ENCODE measurements around the gene MTERF2.
A peak's percentile ranks its signal among the peaks of the same experiment; 100 is the strongest.
"Not testable (repeated sequence)": the region's sequence is repeated elsewhere in the genome, so short reads cannot be mapped to it uniquely, and the experiment has no call there.

MTERF2 gene, protein sequence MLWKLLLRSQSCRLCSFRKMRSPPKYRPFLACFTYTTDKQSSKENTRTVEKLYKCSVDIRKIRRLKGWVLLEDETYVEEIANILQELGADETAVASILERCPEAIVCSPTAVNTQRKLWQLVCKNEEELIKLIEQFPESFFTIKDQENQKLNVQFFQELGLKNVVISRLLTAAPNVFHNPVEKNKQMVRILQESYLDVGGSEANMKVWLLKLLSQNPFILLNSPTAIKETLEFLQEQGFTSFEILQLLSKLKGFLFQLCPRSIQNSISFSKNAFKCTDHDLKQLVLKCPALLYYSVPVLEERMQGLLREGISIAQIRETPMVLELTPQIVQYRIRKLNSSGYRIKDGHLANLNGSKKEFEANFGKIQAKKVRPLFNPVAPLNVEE

DNA sequence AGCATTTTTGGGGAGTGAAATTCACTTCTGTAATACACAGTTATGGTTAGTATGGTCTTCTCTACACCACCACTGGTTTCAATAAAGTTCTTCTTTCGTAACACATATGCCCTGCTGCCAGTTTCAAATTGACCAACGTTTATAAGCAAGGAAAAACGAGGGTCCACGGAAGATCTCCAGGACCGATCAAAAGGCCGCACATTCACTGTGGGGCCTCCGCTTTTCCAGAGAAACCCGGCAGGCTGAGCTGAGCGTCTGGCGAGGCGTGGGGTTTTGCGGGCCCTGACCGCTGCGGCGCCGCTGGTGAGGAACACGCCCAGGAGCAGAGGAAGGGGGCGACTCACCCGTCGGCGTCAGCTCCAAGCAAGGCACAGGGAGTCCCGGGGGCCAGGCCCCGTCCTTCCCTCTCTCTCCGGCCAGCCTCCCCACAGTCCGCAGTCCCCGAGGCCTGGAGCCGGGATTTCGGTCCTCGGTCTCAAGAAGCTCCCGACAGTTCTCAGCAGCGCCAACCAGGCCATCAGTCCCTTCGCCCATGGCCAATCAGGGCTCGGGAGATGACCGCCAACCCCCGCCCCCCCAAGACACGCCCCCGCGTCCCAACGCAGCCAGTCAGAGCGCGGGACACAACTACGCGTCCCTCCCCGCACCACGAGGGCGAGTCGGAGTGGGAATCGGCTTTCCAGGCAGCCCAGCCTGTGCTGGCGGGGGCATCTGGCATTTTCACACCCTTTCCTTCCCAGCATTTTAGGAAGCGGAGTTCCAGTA lies at the start of gene MTERF2:
MTERF2 (minus strand) TSS at position 522 of the 765 bp plus-strand sequence. CDS start 8,432 bp downstream, outside the sequence.
- DNase-seq, result peak; percentile 96

DNA sequence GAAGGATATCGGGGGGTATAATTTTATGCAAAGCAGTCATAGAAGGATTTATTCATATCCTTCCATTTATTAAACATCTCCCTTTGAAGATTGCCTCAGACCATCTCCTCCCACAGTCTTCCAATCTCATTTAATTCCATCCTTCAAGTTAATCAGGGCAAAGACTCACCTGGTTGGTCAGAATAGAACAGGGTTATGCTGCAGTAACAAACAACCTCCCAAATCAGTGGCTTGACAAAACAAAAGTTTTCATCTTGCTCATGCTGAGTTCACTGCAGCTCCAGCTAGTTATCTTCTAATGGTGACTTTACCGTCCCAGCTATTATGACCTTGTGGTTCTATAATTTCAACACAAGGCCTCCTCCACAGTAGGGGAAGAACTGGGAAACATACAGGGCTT lies 48.8 kb upstream of the MTERF2 start:
- no peak for DNase-seq

DNA sequence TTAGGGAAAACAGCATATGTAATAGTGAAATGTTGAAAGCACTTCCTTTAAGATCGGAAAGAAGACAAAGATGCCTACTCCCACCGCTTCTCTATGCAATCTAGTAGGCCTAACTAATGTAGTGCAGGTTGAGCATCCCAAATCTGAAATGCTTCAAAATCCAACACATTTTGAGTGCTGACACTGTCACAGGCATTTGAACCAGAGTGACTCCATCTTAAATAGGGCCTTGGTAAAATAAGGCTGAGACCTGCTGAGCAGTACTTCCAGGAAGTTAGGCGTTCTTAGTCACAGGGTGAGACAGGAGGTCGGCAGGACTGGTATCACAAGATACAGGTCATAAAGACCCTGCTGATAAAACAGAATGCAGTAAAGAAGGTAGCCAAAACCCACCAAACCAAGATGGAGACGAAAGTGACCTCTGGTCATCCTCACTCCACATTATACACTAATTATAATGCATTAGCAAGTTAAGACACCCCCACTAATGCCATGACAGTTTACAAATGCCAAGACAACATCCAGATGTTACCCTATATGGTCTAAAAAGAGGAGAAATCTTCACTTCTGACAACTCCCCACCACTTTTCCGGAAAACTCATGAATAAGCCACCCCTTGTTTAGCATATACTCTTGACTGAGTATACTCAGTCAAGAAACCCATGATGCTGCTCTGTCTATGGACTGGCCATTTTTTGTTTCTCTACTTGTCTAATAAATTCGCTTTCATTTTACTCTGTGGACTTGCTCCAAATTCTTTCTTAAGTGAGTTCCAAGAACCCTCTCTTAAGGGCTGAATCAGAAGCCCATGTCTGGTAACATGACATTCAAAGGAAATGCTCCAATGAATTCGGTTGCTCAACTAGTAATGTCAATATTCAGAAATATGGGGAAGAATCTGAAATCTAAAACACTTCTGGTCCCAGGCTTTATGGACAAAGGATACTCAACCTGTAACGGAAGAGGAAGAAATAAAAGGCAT lies 47.1 kb upstream of the MTERF2 start:
- DNase-seq, result no peak

DNA sequence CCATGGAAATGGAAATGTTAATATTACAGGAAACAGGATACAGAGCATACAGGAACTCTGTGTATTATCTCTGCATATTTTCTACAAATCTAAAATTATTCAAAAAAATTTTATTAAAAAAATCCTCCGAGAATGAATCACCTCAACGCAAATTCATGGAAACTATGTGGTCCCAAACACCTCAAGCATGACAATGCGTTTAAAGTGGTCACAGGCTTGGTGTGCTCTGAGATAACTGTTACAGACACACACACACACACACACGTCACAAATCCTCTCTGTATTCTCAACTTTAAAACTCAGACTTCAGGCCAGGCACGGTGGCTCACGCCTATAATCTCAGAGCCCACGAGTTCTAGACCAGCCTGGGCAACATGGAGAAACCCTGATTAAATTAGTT lies 45.3 kb upstream of the MTERF2 start:
- DNase-seq, result no peak

DNA sequence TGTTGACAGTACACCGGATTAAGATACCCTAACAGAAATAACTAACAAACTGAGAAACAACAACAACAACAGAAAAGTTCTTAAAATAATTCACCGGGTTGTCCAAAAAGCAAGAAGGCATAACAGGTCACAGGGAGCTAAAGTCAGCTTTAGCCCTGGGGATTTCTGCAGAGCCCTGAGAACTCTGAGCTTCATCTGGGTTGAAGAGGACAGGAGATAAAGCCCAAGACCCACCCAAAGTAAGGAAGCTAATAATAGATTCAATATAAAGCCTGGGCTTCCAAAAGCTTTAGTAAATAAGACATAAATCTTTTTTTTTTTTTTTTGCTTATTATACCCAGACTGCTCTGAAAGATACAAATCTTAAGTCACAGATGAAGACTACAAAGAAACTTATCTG lies 44.1 kb upstream of the MTERF2 start:
- DNase-seq, result no peak

DNA sequence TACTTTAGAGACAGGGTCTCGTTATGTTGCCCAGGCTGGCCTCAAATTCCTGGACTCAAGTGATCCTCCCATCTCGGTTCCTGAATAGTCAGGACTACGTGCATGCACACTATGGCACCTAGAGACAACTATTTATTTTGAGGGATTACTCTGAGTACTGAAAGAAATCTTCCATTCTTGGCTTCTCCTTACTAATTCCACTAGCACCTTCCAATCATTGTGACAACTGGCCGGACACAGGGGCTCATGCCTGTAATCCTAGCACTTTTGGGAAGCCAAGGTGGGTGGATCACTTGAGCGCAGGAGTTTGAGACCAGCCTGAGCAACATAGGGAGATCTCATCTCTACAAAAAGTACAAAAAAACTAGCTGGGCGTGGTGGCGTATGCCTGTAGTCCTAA lies 42.1 kb upstream of the MTERF2 start:
- DNase-seq, result no peak

DNA sequence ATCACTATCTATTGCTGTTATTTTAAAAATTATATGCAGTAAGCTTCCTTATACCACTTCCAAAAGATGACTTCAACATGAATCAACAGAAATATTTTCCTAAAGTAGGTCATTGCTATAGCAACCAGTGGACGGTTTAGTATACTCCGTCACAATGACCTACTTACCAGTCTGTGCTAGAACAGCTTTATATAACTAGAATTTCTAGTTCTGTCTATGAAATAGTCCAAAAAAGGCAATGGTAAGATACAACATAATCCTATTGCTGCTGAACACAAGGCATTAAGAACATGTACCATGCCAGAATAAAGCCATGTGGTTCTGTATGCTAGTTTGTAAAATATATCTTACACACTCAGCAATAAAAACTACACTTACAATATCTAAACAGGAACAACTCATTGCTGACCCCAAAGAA lies 40.7 kb upstream of the MTERF2 start:
- peak; percentile 13 for DNase-seq

DNA sequence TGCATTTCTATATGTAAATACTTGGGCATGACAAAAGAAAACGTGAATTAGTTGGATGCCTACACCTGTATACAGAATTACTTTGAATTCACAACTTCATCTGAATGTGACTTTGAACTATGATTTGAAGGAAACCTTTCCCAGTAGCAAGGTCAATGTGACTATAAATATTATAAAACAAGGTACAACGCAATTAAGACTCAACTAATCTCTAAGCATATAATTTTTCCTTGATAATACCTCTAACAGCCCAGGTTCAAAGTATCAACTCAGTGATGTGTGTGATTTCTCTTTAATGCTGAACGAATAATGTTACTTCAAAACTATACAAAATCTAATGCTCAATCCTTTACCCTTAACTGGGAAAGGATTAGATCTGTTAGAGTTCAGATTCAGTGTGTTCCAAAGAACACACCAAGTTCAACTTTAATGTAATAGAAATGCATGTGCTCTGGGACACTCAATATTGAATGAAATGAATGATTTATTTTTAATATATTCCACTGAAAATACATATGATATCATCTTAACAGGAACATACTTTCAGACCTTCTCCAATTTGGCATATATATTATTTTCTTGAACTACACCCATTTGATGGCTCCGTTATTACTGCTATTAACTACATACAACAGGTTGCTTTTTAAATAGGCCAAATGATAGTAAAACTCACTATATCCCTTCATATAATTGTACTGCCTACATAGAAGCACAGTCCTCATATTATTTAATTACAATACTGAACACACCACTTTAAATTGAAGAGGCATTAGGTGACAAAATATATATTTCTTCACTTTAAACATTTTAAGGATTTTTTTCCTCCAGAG lies 40.1 kb upstream of the MTERF2 start:
- no peak for DNase-seq

DNA sequence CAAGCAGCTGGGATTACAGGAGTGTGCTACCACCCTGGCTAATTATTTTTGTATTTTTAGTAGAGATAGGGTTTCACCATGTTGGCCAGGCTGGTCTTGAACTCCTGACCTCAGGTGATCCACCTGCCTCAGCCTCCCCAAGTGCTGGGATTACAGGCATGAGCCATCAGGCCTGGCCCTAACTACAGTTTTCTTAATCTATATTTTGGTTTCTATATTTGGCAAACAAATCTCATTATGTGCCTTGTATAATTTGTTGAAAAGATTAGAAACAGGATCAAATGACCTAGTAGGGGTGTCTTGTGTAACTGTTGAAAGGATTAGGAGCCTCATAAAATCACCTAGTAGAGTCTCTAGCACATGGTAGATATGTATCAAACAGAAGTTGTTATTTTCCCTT lies 39.4 kb upstream of the MTERF2 start:
- not testable (repeated sequence) for DNase-seq

DNA sequence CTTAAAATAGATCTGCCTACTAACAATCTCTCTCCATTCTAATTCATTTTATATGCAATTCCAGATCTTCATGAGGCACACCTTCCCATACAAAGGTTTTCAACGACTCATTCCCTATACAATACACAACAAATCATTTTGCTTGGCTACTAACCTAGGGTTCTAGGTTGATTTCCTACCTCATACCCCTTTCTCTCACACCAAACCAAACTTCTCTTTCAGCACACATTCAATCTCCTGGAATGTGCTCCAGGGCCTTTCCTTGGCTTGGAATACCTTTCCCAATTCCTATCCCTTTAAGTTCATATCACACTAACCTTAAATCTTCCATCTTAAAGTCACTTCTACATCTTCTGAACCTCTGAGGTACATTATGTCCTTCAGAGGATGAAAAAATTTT lies 38.7 kb upstream of the MTERF2 start:
- DNase-seq, result no peak

DNA sequence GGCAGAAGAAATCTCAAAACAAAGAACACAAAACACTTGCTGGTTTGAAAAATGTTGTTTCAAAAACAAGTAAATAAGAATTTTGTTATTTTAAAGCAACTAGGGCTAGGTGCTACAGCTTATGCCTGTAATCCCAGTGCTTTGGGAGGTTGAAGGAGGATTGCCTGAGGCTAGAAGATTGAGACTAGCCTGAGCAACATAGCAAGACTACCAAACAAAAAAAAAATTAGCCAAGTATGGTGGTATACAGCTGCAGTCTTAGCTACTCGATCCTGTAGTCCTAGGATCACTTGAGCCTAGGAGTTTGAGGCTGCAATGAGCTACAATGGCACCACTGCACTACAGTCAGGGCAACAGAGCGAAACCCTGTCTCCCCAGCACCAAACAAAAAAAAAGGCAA lies 32.6 kb upstream of the MTERF2 start:
- DNase-seq, result no peak

DNA sequence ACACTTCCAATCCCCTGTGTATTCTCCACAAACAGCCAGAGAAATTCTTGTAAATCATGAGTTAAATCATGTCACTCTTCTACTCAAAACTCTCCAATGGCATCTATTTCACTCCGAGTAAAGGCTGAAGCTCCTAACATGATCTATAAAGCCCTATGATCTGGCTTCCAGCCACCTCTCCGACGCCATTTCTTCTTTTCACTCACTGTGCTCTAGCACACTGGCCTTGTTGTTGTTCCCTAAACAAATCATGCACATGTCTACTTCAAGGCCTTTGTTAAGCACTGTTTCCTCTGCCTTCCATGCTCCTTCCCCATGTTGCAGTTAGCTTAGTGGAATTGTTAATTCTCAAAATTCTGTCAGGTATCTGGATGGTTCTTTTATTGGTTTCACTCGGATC lies 30.1 kb upstream of the MTERF2 start:
- no peak for DNase-seq

DNA sequence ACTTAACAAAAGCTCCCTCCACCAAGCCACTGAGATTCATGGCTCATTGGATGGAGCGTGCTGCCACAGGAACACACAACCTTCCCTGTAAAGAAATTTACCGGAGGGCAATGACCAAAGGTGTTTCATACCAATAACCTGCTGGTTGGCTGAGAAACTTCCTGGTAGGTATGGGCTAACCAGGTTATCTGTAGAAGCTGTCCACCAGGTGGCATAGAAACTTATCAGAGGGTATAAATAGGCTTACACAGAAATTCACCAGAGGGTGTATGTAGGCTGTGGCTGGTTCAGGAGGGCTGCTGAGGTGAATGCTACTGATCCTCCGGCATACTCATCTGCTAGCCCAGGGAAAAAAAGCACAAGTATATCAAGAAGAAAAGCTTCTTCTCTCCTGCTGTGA lies 27.1 kb upstream of the MTERF2 start:
- DNase-seq, result peak; percentile 25

DNA sequence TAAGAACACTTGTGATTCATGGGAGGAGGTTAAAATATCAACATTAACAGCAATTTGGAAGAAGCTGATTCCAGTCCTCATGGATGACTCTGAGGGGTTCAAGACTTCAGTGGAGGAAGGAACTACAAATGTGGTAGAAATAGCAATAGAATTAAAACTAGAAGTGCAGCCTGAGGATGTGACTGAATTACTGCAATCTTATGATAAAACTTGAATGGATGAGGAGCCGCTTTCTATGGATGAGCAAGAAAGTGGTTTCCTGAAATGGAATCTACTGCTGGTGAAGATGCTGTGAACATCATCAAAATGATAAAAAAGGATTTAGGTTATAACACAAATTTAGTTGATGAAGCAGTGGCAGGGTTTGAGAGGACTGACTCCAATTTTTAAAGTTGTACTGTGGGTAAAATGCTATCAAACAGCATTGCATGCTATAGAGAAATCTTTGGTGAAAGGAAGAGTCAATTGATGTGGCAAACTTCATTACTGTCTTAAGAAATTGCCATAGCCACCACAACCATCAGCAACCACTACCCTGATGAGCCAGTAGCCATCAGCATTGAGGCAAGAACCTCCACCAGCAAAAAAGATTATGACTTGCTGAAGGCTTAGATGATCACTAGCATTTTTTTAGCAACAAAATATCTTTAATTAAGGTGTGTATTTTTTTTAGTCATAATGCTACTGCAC lies 25.9 kb upstream of the MTERF2 start:
- no peak for DNase-seq

DNA sequence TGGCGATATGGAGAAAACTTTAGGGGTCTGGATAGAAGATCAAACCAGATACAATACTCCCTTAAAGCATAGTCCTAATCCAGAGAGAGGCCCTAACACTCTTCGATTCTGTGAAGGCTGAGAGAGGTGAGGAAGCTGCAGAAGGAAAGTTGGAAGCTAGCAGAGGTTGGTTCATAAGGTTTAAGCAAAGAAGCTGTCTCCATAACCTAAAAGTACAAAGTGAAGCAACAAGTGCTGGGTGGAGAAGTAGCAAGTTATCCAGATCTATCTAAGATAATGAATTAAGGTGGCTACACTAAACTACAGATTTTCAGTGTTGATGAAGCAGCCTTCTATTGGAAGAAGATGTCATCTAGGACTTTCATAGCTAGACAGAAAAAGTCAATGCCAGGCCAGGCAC lies 24.6 kb upstream of the MTERF2 start:
- no peak for DNase-seq

DNA sequence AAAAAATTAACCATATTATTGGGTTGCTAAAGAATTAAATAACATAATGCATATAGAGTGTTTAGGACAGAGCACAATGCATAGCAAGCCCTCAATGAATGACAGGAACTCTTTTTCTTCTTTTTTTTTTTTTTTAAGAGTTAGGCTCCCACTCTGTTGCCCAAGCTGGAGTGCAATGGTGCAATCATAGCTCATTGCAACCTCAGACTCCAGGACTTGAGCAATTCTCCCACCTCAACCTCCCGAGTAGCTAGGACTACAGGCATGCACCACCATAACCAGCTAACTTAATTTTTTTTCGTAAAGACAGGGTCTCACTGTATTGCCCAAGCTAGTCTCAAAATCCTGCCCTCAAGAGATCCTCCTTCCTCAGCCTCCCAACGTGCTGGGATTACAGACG lies 20.5 kb upstream of the MTERF2 start:
- no peak for DNase-seq

DNA sequence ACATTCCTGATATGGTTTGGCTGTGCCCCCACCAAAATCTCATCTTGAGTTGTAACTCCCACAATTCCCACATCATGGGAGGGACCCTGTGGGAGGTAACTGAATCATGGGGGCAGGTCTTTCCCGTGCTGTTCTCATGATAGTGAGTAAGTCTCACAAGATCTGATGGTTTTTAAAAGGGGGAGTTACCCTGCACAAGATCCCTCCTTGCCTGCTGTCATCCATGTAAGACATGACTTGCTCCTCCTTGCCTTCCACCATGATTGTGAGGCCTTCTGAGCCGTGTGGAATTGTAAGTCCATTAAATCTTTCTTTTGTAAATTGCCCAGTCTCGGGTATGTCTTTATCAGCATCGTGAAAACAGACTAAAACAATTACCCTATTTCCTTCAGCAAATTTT lies 15.7 kb upstream of the MTERF2 start:
- DNase-seq, result not testable (repeated sequence)

DNA sequence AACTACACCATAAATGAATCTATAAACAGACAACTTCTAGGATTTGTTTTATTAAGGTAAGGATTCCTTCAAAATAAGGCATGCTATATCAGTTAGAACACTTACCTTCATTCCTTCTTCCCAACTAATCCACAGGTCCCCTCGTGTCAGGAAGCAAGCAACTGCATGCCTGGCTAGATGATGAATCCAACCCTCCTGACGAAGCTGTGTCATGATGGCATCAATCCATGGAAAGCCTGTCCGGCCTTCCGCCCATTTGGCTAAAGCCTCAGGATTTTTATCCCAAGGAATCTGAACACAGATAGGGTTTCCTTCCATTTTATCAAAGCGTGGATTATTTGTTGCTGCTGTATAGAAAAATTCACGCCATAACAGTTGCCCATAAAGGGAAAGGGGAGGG lies 12.5 kb upstream of the MTERF2 start:
- no peak for DNase-seq

DNA sequence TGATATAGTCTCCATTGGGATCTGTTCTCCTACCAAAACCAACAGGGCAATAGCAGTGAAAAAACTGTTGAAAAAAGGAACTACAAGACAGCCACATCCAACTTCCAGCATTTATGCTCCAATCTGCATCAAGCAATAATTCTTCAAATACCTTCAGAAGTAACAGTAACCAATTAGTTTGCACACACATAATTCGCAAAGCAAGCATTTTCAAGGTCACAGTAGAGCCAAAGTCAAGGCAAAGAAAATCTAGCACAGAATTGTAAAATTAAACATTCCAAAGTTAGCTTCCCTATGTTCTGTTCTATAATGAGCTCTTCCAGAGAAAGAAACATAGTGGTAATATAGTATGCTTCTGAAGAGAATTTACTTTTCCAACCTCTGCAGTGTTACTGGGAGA lies 11.0 kb upstream of the MTERF2 start:
- no peak for DNase-seq

DNA sequence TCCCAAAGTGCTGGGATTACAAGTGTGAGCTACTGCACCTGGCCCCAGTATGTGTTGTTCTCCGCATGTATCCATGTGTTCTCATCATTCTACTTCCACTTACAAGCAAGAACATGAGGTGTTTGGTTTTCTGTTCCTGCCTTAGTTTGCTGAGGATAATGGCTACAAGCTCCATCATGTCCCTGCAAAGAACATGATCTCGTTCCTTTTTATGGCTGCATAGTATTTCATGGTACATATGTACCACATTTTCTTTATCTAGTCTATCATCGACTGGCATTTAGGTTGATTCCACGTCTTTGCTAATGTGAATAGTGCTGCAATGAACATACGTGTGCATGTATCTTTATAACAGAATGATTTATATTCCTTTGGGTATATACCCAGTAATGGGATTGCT lies 9.2 kb upstream of the MTERF2 start:
- not testable (repeated sequence) for DNase-seq

DNA sequence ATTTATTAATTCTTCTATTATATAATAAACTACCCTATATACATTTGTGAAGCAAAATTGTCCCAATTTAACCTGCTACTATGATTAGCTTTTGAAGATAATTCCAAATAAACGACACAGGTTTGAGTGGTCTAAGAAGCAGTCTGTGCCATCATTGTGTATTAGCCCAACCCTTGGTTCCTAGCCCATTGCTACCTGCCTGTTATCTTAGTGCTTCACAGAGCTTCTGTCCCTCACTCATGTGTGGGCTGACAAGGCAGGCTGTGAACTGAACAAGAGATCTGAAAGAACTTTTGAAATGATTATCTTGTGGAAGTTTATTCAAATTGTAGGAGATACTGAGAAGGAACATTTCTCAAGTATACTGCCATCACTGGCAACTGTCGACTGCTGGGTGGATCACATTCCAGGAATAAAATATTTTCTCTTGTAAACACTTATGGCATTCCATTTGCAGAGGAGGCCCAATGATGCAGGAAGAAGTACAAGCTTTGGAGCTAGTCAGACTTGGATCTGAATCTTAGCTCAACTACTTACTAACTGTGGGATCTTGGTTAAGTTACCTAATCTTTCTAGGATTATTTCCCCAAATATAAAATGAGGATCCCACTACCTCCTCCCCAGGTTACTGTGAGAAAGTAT lies 7.8 kb upstream of the MTERF2 start:
- no peak for DNase-seq

All from NCI-H146 (cell line).